Hepatocyte (in vitro differentiated cells): ENCODE results near the gene LHX5.

ENCODE experiments used
- EZH2phosphoT487 ChIP-seq: fragments of 200-600 bp; sonication (generic); IDR thresholded peaks from one replicate; pipeline ENCODE4 v1.6.1; 2018; ENCODE audit warnings: antibody characterized with exemption, mild to moderate bottlenecking, low read depth, moderate library complexity; ENCODE audit not compliant: unreplicated experiment, severe bottlenecking
- TF ChIP-seq, protein P1 (sequence below): fragments of 200-600 bp; sonication (generic); IDR thresholded peaks from 2 replicates; pipeline ENCODE4 v1.5.1; 2016; ENCODE audit warnings: antibody characterized with exemption, mild to moderate bottlenecking; ENCODE audit not compliant: poor library complexity

DNA sequence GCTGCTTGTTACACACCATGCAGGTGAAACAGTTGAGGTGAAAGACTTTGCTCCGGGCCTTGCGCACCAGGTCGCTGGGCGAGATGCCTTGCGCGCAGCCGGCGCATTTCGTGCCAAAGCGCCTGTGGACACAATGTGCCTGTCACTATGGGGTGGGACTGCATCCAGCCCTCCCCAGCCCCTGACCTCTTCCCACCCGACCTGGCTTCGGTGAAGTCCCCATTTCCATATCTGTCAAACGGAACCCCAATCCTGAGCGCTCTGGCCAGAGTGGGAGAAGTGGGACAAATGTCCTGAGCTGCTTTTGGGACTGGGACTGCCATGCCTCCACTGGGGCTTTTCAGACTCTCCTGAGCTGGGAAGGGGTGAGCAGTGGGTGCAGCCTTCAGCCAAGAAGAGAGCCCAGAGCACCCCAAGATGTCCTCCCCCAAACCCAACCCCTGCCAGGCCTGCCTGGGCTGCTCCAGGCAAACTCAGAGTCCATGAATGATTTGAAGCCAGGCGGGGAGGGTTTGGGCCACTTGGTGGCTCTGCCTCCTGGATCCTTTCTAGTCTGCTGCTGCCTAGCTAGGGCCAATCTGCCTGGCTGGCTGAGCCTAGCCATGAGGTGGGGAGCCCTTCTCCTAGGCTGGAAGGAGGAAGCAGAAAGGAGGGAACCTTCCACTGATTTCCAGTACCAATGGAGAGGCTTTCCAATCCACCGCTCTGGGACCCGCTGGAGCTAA is 2.3 kb downstream of the LHX5 start:
- TF ChIP-seq, protein P1, sequence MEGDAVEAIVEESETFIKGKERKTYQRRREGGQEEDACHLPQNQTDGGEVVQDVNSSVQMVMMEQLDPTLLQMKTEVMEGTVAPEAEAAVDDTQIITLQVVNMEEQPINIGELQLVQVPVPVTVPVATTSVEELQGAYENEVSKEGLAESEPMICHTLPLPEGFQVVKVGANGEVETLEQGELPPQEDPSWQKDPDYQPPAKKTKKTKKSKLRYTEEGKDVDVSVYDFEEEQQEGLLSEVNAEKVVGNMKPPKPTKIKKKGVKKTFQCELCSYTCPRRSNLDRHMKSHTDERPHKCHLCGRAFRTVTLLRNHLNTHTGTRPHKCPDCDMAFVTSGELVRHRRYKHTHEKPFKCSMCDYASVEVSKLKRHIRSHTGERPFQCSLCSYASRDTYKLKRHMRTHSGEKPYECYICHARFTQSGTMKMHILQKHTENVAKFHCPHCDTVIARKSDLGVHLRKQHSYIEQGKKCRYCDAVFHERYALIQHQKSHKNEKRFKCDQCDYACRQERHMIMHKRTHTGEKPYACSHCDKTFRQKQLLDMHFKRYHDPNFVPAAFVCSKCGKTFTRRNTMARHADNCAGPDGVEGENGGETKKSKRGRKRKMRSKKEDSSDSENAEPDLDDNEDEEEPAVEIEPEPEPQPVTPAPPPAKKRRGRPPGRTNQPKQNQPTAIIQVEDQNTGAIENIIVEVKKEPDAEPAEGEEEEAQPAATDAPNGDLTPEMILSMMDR, result no peak
- TF ChIP-seq EZH2phosphoT487, result peak; percentile 20
